Measurements from ENCODE around the gene MAP10. TPM values are rescaled to one million over a fixed set of nuclear protein-coding genes. Genes with fewer than 3 reads are reported as not detected.

The MAP10 gene, protein sequence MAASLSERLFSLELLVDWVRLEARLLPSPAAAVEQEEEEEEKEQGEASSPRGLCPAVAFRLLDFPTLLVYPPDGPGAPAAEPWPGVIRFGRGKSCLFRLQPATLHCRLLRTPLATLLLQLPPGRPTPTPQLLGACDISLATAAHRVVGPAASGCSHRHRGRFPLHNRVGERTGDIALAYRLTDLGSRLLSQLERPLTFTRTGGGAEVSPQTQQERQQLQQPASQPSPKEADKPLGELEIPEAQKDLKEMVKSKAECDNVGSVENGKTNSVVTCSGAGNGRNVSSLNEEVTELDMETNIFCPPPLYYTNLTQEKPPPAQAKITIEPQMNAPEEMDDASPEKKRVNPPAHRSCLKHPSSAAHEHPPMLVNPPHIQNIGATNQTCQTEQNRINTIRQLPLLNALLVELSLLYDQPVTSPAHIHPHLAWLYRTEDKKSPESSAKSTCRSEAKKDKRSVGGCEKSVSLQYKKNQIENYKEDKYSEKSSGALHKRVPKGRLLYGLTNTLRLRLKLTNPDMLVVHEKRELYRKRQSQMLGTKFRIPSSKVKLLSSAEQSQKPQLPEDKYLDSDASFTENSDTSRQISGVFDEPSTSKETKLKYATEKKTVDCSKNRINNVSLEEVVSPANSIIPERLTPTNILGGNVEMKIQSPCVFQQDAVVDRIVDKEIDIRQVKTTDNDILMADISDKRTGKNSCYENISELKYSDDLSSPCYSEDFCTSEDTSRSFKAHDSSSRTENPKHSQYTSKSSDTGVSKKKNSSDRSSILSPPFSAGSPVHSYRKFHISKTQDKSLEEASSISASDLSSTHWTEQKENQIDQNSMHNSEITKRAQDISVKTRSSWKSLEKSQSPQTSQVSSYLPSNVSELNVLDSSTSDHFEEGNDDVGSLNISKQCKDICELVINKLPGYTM
- 0.69 TPM for polyA plus RNA-seq (2013, experiment 1 of 2)
- 0.66 TPM for polyA plus RNA-seq (2013, experiment 2 of 2)

DNA sequence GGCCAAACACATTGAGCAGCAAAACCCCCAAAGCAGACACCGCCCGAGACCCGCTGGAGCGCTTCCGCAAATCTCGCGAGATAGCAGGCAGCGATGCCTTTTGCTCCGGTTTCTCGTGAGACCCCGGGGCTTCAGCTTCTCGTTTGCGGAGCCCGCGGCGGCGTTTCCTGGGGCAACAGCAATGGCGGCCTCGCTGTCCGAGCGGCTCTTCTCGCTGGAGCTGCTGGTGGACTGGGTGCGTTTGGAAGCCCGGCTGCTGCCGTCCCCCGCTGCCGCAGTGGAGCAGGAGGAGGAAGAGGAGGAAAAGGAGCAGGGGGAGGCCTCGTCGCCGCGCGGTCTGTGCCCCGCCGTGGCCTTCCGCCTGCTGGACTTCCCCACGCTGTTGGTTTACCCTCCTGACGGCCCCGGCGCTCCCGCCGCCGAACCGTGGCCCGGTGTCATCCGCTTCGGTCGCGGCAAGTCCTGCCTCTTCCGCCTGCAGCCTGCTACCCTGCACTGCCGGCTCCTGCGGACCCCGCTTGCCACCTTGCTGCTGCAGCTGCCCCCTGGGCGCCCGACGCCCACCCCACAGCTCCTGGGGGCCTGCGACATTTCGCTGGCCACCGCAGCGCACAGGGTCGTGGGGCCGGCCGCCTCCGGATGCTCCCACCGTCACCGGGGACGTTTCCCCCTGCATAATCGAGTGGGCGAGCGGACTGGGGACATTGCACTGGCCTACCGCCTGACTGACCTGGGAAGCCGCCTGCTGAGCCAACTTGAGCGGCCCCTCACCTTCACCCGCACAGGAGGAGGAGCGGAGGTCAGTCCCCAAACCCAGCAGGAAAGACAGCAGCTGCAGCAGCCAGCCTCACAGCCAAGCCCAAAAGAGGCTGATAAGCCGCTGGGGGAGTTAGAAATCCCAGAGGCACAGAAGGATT, at the start of gene MAP10:
MAP10 (plus strand) TSS at position 148 of the 917 bp plus-strand sequence; CDS start at position 182, 34 bp downstream.
- H3K36me3 ChIP-seq (ENCODE audit: control insufficient read depth in 1 of 2, insufficient read depth in 2 of 2, low read depth in 1 of 2, low read length in 2 of 2), result peaks cover 0 to 5% of the 10 kb centered on the region in 2 experiments
- H4K8ac ChIP-seq (ENCODE audit: low read length), result peak within 1 kb of the TSS; percentile 98
- H3K27me3 ChIP-seq (ENCODE audit: control insufficient read depth in 1 of 2, insufficient read depth in 1 of 2, low read length in 2 of 2), result no peaks in the 10 kb centered on the region
- H2AK5ac ChIP-seq (ENCODE audit: low read length, severe bottlenecking), result peak within 1 kb of the TSS; percentile 78
- H3K9ac ChIP-seq (ENCODE audit: low read length), result peak within 1 kb of the TSS; percentile 92
- no peak within 1 kb of the TSS for H3K23ac ChIP-seq (ENCODE audit: low read length in 2 of 2)
- H2BK120ac ChIP-seq (ENCODE audit: low read depth, low read length), result peak within 1 kb of the TSS; percentile 85
- DNase-seq, result peak; percentile 56
- H3K79me1 ChIP-seq (replicated peaks; ENCODE audit: low read length, poor library complexity, severe bottlenecking), result peaks cover 2% of the 10 kb centered on the region
- peak within 1 kb of the TSS; percentile 90 to 95 for H3K18ac ChIP-seq (ENCODE audit: low read depth in 1 of 2, low read length in 2 of 2)
- H2BK12ac ChIP-seq (ENCODE audit: low read length in 2 of 2), result peak within 1 kb of the TSS; percentile 39 to 83
- H2AFZ ChIP-seq (ENCODE audit: low read depth, low read length), result peak within 1 kb of the TSS; percentile 75
- peak within 1 kb of the TSS; percentile 80 for H2BK5ac ChIP-seq (ENCODE audit: low read depth, low read length, poor library complexity, severe bottlenecking)
- peak within 1 kb of the TSS in 1 of 2 experiments; percentile 73 for H3K14ac ChIP-seq (ENCODE audit: low read length in 2 of 2)
- peaks cover 6% of the 10 kb centered on the region for H3K4me1 ChIP-seq (ENCODE audit: control insufficient read depth, insufficient read depth, low read depth, low read length)
- H2BK15ac ChIP-seq (ENCODE audit: low read depth, poor library complexity, severe bottlenecking), result peak within 1 kb of the TSS; percentile 69
- no peaks in the 10 kb centered on the region for H3K9me3 ChIP-seq (ENCODE audit: control insufficient read depth, low read length)
- H3K27ac ChIP-seq (ENCODE audit: low read length, poor library complexity, severe bottlenecking), result peak within 1 kb of the TSS; percentile 51
- peak within 1 kb of the TSS; percentile 63 to 87 for H3K4ac ChIP-seq (ENCODE audit: low read depth in 1 of 2, low read length in 2 of 2)
- peak within 1 kb of the TSS; percentile 93 for H4K91ac ChIP-seq (ENCODE audit: low read length)
- H3K4me3 ChIP-seq (ENCODE audit: insufficient read depth in 1 of 2, low read depth in 1 of 2, low read length in 2 of 2), result peak within 1 kb of the TSS; percentile 70 to 79
- peak within 1 kb of the TSS; percentile 67 for H3K4me2 ChIP-seq (ENCODE audit: low read length, poor library complexity, severe bottlenecking)
- WGBS, result 52% methylated on average over 60 of the region's 75 CpGs

DNA sequence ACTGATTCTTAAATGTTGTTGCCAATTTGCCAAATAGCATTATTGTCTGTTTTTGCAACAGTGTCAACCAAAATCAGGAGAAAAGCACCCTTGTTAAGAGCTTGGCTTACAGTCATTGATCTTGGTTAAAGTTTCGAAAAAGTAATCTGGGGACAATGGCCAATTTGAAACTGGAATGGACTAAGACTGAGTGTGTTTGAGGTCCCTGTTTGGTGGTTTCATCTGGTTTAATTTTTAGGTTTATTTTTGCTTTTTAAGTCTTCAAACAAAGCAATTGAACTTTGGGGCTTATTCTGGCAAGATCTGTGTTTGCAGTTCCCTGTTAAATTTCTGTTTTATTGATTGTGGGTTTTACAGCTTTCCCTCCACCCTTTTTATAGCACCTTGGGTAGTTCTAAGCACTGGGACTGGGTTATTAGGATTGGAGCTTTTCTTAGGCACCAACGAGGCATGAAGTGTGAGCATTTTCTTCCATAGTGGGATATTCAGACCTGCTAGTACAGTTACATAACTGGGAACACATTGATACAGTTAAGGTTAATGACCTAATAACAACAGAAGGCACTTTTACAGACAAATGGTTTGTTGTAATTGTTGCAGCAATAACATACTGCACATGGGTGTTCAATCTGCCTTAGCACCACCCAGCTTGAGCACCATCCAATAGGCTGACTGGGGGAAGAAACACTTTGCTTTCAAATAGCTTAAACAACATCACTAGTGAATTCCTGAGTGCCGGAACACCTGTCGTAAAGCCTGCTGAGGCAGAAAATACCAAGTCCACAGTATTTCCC, 40.6 kb upstream of the MAP10 start:
- Histone ChIP-seq H3K4me1 (ENCODE audit: control insufficient read depth, insufficient read depth, low read depth, low read length) (peaks cover 9% of the 10 kb centered on the region), H2BK15ac (ENCODE audit: low read depth, poor library complexity, severe bottlenecking) (no peak overlapping the region), H3K9ac (ENCODE audit: low read length) (no peak overlapping the region), H2BK120ac (ENCODE audit: low read depth, low read length) (no peak overlapping the region), H3K36me3 (ENCODE audit: control insufficient read depth in 1 of 2, insufficient read depth in 2 of 2, low read depth in 1 of 2, low read length in 2 of 2) (no peaks in the 10 kb centered on the region), H2BK12ac (ENCODE audit: low read length in 2 of 2) (no peak overlapping the region), H4K8ac (ENCODE audit: low read length) (no peak overlapping the region), H3K4me3 (ENCODE audit: insufficient read depth in 1 of 2, low read depth in 1 of 2, low read length in 2 of 2) (no peak overlapping the region), H3K23ac (ENCODE audit: low read length in 2 of 2) (no peak overlapping the region), H4K91ac (ENCODE audit: low read length) (no peak overlapping the region), H2AFZ (ENCODE audit: low read depth, low read length) (no peak overlapping the region), H2AK5ac (ENCODE audit: low read length, severe bottlenecking) (peak overlapping the region; percentile 65), H3K9me3 (ENCODE audit: control insufficient read depth, low read length) (no peaks in the 10 kb centered on the region), H3K4me2 (ENCODE audit: low read length, poor library complexity, severe bottlenecking) (no peak overlapping the region), H3K27me3 (ENCODE audit: control insufficient read depth in 1 of 2, insufficient read depth in 1 of 2, low read length in 2 of 2) (no peaks in the 10 kb centered on the region), H2BK5ac (ENCODE audit: low read depth, low read length, poor library complexity, severe bottlenecking) (no peak overlapping the region), H3K4ac (ENCODE audit: low read depth in 1 of 2, low read length in 2 of 2) (no peak overlapping the region), H3K27ac (ENCODE audit: low read length, poor library complexity, severe bottlenecking) (peak overlapping the region; percentile 88), H3K18ac (ENCODE audit: low read depth in 1 of 2, low read length in 2 of 2) (no peak overlapping the region), H3K14ac (ENCODE audit: low read length in 2 of 2) (no peak overlapping the region), H3K79me1 (replicated peaks; ENCODE audit: low read length, poor library complexity, severe bottlenecking) (no peaks in the 10 kb centered on the region)
- no peak for DNase-seq
- 86% methylated on average over 3 of the region's 4 CpGs for WGBS

DNA sequence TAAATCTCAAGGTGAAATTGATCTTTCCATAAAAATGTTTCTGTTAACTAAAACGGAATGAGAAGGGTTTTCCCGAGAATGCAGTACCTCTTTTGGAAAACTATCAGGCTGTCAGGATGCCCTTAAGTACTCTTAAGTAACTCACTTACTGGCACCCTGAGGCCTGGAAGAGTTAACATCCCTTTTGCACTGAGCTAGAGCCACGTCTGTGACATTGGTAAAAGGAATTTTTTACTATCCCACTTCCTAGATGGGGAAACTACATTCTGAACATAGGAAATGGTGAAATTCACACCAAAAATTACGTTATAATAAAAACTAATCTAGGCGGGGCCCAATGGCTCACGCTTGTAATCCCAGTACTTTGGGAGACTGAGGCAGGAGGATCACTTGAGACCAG, 39.7 kb upstream of the MAP10 start:
- no peak for DNase-seq
- peak overlapping the region; percentile 88 for H3K27ac ChIP-seq (ENCODE audit: low read length, poor library complexity, severe bottlenecking)
- no peaks in the 10 kb centered on the region for H3K36me3 ChIP-seq (ENCODE audit: control insufficient read depth in 1 of 2, insufficient read depth in 2 of 2, low read depth in 1 of 2, low read length in 2 of 2)
- no peak overlapping the region for H3K4me3 ChIP-seq (ENCODE audit: insufficient read depth in 1 of 2, low read depth in 1 of 2, low read length in 2 of 2)
- H3K9me3 ChIP-seq (ENCODE audit: control insufficient read depth, low read length), result no peaks in the 10 kb centered on the region
- peak overlapping the region; percentile 57 for H2AK5ac ChIP-seq (ENCODE audit: low read length, severe bottlenecking)
- no peak overlapping the region for H3K9ac ChIP-seq (ENCODE audit: low read length)
- H3K23ac ChIP-seq (ENCODE audit: low read length in 2 of 2), result no peak overlapping the region
- no peak overlapping the region for H3K4me2 ChIP-seq (ENCODE audit: low read length, poor library complexity, severe bottlenecking)
- H2AFZ ChIP-seq (ENCODE audit: low read depth, low read length), result no peak overlapping the region
- no peaks in the 10 kb centered on the region for H3K79me1 ChIP-seq (replicated peaks; ENCODE audit: low read length, poor library complexity, severe bottlenecking)
- H2BK15ac ChIP-seq (ENCODE audit: low read depth, poor library complexity, severe bottlenecking), result no peak overlapping the region
- no peak overlapping the region for H2BK120ac ChIP-seq (ENCODE audit: low read depth, low read length)
- H3K18ac ChIP-seq (ENCODE audit: low read depth in 1 of 2, low read length in 2 of 2), result no peak overlapping the region
- no peak overlapping the region for H3K4ac ChIP-seq (ENCODE audit: low read depth in 1 of 2, low read length in 2 of 2)
- peaks cover 9% of the 10 kb centered on the region for H3K4me1 ChIP-seq (ENCODE audit: control insufficient read depth, insufficient read depth, low read depth, low read length)
- peak overlapping the region; percentile 67 for H2BK5ac ChIP-seq (ENCODE audit: low read depth, low read length, poor library complexity, severe bottlenecking)
- no peak overlapping the region for H3K14ac ChIP-seq (ENCODE audit: low read length in 2 of 2)
- no peaks in the 10 kb centered on the region for H3K27me3 ChIP-seq (ENCODE audit: control insufficient read depth in 1 of 2, insufficient read depth in 1 of 2, low read length in 2 of 2)
- H4K8ac ChIP-seq (ENCODE audit: low read length), result no peak overlapping the region
- WGBS, result 90% methylated on average over 3 of the region's 6 CpGs
- H4K91ac ChIP-seq (ENCODE audit: low read length), result no peak overlapping the region
- H2BK12ac ChIP-seq (ENCODE audit: low read length in 2 of 2), result no peak overlapping the region
